ENCODE results near the gene NFYB. TPM values are rescaled to one million over a fixed set of nuclear protein-coding genes. Genes with fewer than 3 reads are reported as not detected.

Gene NFYB
- total and polyA plus RNA-seq, 2 donors (not counting 3 experiments of a cell fraction or from before 2014, with no cell fraction given) = 10.2 to 23.3 TPM

DNA sequence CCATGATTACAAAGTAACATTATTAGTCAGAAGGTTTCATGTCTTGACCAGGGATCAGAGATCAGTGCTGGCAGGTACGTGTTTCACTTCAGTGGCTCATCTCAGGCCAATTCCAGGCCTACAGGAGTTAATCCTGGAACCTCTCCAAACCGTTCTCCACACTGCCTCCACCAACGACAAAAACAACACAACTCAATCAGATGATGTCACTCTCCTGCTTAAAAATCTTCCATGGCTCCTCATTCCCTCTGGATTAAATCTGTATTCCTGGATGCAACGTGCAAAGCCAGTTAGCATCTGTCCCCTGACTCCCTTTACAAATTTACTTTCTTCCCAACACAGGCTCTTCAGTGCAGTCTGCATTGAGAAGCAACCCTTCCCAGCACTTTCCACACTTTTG is 43.3 kb upstream of the NFYB start:
- peak; percentile 59 for FAIRE-seq
- DNase-seq (ENCODE audit: low read depth, low spot score) = no peak
- intact Hi-C loops (cut with micrococcal nuclease) = no loop called here
- ChIA-PET CTCF (no interaction called here), POLR2A (no interaction called here)
- H3K4me2 ChIP-seq (ENCODE audit: insufficient read depth, low read length) = no peak overlapping the region
- no peaks in the 10 kb centered on the region for H3K9me1 ChIP-seq (replicated peaks; ENCODE audit: control insufficient read depth, extremely low read depth, insufficient read depth, low read length)
- H3K9ac ChIP-seq (replicated peaks; ENCODE audit: extremely low read depth, insufficient read depth, low read length) = no peak overlapping the region
- no TSS peak for BruUV-seq (replicated peaks)
- H3K36me3 ChIP-seq (ENCODE audit: control insufficient read depth in 2 of 2, extremely low read depth in 1 of 2, insufficient read depth in 2 of 2, low read length in 2 of 2) = no peaks in the 10 kb centered on the region
- no peaks in the 10 kb centered on the region for H3K79me2 ChIP-seq (ENCODE audit: control insufficient read depth, insufficient read depth, low read length)
- peaks cover 2% of the 10 kb centered on the region for H3K4me1 ChIP-seq (ENCODE audit: control insufficient read depth, extremely low read depth, insufficient read depth, low read length)
- no peaks in the 10 kb centered on the region for H4K20me1 ChIP-seq (replicated peaks; ENCODE audit: control insufficient read depth, extremely low read depth, insufficient read depth, low read length)
- no peaks in the 10 kb centered on the region for H3K27me3 ChIP-seq (ENCODE audit: control insufficient read depth in 2 of 2, insufficient read depth in 2 of 2, low read length in 2 of 2)
- no peaks in the 10 kb centered on the region for H3K9me3 ChIP-seq (replicated peaks; ENCODE audit: control insufficient read depth, insufficient read depth, low read length)
- H2AFZ ChIP-seq (ENCODE audit: low read depth, low read length) = no peak overlapping the region
- H3K4me3 ChIP-seq (replicated peaks in 1 of 3; ENCODE audit: insufficient read depth in 1 of 3, low read depth in 1 of 3, low read length in 3 of 3) = no peak overlapping the region
- no peak overlapping the region for H3K27ac ChIP-seq (ENCODE audit: insufficient read depth, low read depth, low read length)
- dilution Hi-C loops (cut with MboI; ENCODE audit: extremely low pct_ligation_motif_present, low sequenced_read_pairs) = no loop called here
- TF ChIP-seq, protein P1, sequence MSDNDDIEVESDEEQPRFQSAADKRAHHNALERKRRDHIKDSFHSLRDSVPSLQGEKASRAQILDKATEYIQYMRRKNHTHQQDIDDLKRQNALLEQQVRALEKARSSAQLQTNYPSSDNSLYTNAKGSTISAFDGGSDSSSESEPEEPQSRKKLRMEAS (IDR thresholded peaks at IDR 0.05; ENCODE audit: insufficient read depth, insufficient read length) = no peak
- no peak for TF ChIP-seq JUN (IDR thresholded peaks at IDR 0.05; ENCODE audit: borderline replicate concordance, insufficient read depth, insufficient read length, low read depth)
- TF ChIP-seq, protein P2, sequence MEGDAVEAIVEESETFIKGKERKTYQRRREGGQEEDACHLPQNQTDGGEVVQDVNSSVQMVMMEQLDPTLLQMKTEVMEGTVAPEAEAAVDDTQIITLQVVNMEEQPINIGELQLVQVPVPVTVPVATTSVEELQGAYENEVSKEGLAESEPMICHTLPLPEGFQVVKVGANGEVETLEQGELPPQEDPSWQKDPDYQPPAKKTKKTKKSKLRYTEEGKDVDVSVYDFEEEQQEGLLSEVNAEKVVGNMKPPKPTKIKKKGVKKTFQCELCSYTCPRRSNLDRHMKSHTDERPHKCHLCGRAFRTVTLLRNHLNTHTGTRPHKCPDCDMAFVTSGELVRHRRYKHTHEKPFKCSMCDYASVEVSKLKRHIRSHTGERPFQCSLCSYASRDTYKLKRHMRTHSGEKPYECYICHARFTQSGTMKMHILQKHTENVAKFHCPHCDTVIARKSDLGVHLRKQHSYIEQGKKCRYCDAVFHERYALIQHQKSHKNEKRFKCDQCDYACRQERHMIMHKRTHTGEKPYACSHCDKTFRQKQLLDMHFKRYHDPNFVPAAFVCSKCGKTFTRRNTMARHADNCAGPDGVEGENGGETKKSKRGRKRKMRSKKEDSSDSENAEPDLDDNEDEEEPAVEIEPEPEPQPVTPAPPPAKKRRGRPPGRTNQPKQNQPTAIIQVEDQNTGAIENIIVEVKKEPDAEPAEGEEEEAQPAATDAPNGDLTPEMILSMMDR (IDR thresholded peaks at IDR 0.05; ENCODE audit: extremely low read depth in 1 of 2, insufficient read depth in 1 of 2, low read depth in 1 of 2, low read length in 2 of 2) = no peak
- no peak for TF ChIP-seq POLR2AphosphoS5 (IDR thresholded peaks at IDR 0.05; ENCODE audit: insufficient read depth, low read depth, low read length)
- no peak for TF ChIP-seq GATA2 (IDR thresholded peaks at IDR 0.05; ENCODE audit: insufficient read depth, insufficient read length, low read depth, low read length)
- TF ChIP-seq FOS (IDR thresholded peaks at IDR 0.05; ENCODE audit: borderline replicate concordance, insufficient read depth, low read length) = no peak
- no peak for TF ChIP-seq POLR2A (IDR thresholded peaks at IDR 0.05; ENCODE audit: low read depth, low read length)
- no peak for TF ChIP-seq MYC (IDR thresholded peaks at IDR 0.05; ENCODE audit: low read depth, low read length)
- TF ChIP-seq EZH2 (IDR thresholded peaks at IDR 0.05; ENCODE audit: borderline replicate concordance, low read depth, low read length, severe bottlenecking) = no peak

All from endothelial cell of umbilical vein (primary cell).